Hindlimb muscle (tissue), 1 donor: ENCODE results near the gene LSM10. TPM values are rescaled to one million over a fixed set of nuclear protein-coding genes. Genes with fewer than 3 reads are reported as not detected.

ENCODE experiments used
- DNase-seq: peaks from one replicate; pipeline ENCODE4 v3.0.0-alpha.2; 2013
- polyA plus RNA-seq: library from polyadenylated mRNA; unstranded; fragments of 120-200 nt; gene quantifications from one replicate; pipeline ENCODE4 v1.2.1, GENCODE V29; 2013; ENCODE audit not compliant: insufficient read length

The LSM10 gene
- polyA plus RNA-seq, 1 donor: 23.5 TPM

GRCh38 chr1:36349839-36350238, 47.9 kb downstream of the LSM10 start:
- peak; percentile 24 for DNase-seq

- peak; percentile 34 for DNase-seq
Measured at GRCh38 chr1:36349241-36349671, 48.5 kb downstream of the LSM10 start.

- DNase-seq: no peak
Measured at GRCh38 chr1:36346741-36347370, 50.9 kb downstream of the LSM10 start.

GRCh38 chr1:36345353-36345752, 52.4 kb downstream of the LSM10 start:
- no peak for DNase-seq

GRCh38 chr1:36344395-36344680, 53.4 kb downstream of the LSM10 start:
- no peak for DNase-seq

- DNase-seq: no peak
Measured at GRCh38 chr1:36343651-36344394, 53.9 kb downstream of the LSM10 start.

Other genes with a start within 250 kb of the LSM10 start
- gene TRAPPC3, start 248.4 kb downstream of the LSM10 start, polyA plus RNA-seq: 30.3 TPM
- gene MAP7D1, start 241.7 kb downstream of the LSM10 start, polyA plus RNA-seq: 161 TPM
- gene THRAP3, start 173.5 kb downstream of the LSM10 start, polyA plus RNA-seq: 99.8 TPM
- 3.4 TPM for gene SH3D21, start 91.5 kb downstream of the LSM10 start, polyA plus RNA-seq
- gene EVA1B, start 74.3 kb downstream of the LSM10 start, polyA plus RNA-seq: 34.8 TPM
- gene STK40, start 12.0 kb downstream of the LSM10 start, polyA plus RNA-seq: 22.3 TPM
- 5.4 TPM for gene OSCP1, start 52.5 kb upstream of the LSM10 start, polyA plus RNA-seq
- 60.5 TPM for gene MRPS15, start 66.5 kb upstream of the LSM10 start, polyA plus RNA-seq
- 3.8 TPM for gene CSF3R, start 85.0 kb upstream of the LSM10 start, polyA plus RNA-seq